NB4 (cell line): Measurements from ENCODE around the gene NFIB.

Experiments used
- CTCF ChIP-seq: IDR thresholded peaks from one replicate; pipeline ENCODE4 v1.5.1; 2012; ENCODE audit warnings: low read depth, low read length
- MAX ChIP-seq: IDR thresholded peaks from 2 replicates; pipeline ENCODE4 v1.6.1; 2011; ENCODE audit warnings: low read depth, low read length

GRCh38 chr9:14309403-14309802 is 4.5 kb downstream of the NFIB start:
- no peak for TF ChIP-seq CTCF
- no peak for TF ChIP-seq MAX
